ENCODE data around the gene NDUFB7.
"Not testable (repeated sequence)": the region's sequence is repeated elsewhere in the genome, so short reads cannot be mapped to it uniquely, and the experiment has no call there.

The NDUFB7 gene

DNA sequence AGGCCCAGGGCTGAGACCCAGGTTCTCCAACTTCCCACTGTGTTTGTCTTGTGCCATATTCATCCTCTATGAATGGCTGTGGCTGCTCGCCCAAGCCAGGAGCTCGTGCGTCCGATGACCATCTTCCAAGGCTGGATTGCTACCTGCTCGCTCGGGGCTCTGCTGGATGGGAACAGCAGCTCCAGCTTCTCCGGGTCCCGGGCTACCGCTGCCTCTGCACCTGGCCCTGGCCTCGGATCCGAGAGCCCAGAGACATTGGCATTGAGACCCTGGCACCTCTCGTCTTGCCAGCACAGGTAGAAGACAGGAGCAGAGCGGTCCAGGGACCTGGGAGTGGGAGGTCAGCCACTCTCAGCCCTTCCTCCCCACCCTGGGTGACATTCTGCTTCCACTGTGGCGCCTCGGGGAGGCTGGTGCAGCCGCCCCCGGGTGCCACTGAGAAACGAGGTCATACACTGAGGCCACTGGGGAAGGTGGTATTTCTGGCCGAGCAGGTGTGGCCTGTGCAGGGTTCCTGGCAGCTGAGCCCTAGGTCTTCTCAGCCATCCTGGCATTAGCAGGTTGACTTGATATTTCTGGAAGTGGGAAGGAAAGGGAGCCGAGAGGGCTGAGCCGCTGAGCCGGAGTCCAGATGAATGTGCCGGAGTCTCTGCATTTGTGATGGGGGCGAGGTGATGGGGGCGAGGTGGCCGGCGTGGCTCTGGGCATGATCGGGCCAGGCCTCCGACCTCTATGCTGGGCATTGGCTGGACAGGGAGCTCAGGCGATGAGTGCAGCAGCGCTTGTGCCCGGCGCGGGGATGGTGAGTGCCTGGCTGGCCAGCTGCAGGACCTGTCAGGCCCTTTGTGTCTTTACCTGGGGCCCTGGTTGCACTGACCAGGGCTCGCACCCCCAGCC is 18.6 kb downstream of the NDUFB7 start:
- no peak for DNase-seq

DNA sequence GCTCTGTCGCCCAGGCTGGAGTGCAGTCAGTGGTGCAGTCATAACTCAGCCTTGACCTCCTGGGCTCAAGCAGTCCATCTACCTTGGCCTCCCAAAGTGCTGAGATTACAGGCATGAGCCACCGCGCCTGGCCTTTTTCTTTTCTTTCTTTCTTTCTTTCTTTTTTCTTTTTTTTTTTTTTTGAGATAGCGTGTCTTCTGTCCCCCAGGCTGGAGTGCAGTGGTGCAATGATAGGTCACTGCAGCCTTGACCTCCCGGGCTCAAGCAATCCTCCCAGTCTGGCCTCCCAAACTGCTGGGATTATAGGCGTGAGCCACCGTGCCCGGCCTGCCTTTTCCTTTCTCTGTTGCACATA is 19.9 kb downstream of the NDUFB7 start:
- not testable (repeated sequence) for DNase-seq

DNA sequence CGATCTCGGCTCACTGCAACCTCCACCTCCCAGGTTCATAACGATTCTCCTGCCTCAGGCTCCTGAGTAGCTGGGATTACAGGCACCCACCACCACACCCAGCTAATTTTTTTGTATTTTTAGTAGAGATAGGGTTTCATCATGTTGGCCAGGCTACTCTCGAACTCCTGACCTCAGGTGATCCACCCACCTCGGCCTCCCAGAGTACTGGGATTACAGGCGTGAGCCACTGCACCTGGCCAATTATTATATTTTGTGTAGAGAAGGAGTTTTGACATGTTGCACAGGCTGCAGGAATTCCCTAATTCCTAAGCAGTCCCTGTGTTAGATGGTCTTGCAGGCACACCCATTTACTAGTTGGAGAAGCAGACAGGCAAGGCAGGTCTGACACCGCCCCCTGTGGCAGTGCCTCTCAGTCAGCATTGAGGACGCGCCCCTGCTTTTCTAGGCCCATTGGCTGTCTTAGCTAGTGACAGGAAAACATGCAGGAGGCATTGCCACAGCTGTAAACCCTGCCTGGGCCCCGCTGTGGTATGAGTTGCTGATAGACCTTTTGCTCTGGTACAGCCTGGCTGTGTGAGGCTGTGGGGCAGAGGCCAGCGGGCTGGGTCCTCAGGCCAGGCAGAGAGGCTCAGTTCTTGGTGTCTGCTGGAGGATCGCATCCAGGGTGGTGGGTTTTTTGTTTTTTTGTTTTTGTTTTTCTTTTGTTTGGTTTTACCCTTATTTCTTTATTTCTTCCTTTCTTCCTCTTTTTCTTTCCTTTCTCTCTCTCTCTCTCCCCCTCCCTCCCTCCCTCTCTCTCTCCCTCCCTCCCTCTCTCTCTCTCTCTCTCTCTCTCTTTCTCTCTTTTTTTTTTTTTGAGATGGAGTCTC is 20.5 kb downstream of the NDUFB7 start:
- peak; percentile 96 to 97 for DNase-seq

DNA sequence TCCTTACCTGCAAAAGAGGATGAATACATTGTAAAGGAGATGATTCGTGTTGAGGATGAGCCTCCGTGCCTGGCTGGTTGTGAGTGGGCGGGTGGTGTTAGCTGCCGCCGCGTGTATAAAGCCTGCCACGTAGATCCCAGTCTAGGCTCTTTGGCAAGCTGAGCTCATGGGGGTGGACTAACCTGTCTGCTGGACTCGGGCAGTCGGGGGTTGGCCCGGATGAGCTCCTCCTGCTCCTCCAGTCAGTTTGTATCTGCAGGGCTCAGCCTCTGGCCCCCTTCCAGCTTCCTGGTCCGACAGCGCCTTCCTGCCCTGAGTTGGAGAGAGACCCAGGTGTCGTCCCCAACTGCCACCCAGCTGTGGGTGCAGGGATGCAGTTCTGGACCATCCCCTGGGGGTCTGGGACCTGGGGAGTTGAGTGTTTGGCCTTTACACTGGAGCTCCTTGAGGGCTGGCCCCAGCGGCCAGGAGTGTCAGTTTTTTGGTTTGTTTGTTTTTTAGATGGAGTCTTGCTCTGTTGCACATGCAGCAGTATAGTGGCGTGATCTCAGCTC is 21.6 kb downstream of the NDUFB7 start:
- no peak for DNase-seq

DNA sequence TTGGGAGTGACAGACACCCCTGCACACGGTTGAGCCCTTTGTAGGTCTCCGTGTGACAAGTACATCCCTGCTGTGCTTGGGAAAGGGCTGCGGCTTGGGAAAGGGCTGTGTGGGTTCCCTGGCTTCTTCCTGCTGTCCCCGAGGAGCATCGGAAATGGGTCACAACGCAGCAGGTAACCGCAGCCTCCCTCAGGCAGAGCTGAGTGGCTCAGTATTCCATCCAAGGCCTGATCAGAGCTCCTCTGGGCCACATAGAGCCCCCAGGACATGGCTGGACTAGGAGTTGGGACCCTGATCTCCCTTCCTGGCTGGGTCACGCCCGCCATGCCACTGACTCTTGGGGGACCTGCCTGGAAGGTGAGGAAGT is 26.2 kb downstream of the NDUFB7 start:
- no peak for DNase-seq

DNA sequence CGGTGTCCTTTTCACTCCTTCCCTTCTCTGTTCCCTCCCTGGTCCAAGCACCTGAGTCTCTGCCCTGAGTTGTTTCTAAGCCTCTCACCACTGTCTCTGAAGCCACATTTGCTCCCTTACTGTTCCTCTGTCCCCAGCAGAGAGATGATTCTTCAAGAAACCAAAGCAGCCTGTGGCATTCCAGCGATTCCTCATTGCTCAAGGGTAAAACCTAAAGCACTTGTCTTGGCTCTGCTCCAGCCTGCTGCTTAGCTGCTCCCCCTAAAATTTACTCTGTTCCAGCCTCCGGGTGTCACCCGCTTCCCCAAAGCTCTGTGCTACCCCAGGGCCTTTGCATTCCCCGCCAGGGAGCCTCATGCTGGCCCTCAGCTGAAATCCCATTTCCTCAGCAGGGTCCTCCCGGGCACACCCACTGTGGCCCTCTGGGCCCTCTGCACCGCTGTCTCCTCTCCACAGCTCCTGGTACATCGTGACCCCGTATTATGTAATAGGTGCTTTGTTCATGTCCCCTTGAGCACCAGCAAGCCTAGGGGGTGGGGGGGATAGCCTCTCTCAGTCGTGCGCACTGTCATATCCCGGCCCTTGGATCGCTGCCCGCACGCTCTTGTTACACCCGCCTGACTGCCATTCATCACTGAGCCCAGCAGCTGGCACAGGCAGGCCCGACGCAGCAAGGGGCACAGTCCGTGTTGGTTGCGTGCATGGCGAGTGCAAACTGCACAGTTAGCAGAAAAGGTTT is 26.7 kb downstream of the NDUFB7 start:
- no peak for DNase-seq

DNA sequence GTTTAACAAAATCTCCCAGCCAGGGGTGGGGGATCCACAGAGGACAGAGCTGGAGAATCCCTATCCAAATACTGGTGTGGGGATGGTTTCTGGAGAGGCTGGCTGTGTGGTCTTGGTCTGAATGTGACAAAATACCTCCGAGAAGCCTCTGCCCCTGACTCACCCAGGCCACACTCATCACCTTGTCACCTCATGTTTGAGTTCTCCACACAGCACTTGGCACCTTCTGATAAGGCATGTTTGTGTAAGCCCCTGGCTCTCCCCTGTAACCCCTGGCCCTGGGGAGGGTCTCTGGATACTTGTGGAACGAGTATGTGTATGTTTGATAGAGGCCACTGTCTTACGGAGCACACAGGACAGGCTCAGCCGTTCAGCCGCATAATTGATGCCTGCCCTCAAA is 27.8 kb downstream of the NDUFB7 start:
- no peak for DNase-seq

DNA sequence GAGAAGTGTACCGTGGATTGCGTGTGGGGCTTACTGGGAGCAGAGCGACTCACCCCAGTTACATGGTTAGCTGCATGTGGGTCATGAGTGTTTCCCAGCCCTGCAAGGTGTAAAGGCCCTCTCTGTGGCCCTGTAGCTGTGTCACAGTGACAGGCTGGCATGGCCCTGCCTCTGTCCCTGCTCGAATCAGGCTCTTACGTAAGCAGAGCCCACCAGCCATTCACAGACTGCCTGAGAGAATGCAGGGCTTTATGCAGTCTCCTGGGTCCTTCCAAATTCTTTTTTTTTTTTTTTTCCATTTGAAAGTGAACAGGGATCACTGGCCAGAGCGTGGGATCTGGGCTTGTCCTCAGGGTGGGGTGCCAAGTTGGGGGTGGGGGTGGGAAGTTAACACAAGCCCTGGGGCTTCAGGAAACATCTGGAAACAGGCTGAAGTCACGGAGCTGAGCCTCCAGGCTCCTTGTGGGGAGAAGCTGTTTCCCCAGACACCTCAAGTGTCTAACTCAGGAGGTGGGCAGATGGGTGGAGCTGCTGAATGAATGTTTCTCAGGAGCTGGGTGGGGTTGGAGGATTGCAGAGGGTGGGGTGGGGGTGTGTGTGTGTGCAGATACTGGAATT is 29.0 kb downstream of the NDUFB7 start:
- DNase-seq, result peak; percentile 64 to 65

DNA sequence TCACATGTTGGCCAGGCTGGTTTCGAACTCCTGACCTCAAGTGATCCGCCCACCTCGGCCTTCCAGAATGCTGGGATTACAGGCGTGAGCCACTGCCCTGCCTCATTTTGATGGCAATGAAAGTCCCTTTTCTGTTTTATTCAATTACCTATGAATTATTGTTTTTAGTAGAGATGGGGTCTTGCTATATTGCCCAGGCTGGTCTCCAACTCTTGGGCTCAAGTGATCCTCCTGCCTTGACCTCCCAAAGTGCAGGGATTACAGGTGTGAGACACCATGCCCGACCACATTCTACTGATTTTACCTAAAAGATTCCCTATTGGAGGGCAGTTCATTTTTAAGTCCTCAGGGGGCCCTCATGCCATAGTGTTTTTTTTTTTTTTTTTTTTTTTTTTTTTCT is 29.9 kb downstream of the NDUFB7 start:
- not testable (repeated sequence) for DNase-seq

DNA sequence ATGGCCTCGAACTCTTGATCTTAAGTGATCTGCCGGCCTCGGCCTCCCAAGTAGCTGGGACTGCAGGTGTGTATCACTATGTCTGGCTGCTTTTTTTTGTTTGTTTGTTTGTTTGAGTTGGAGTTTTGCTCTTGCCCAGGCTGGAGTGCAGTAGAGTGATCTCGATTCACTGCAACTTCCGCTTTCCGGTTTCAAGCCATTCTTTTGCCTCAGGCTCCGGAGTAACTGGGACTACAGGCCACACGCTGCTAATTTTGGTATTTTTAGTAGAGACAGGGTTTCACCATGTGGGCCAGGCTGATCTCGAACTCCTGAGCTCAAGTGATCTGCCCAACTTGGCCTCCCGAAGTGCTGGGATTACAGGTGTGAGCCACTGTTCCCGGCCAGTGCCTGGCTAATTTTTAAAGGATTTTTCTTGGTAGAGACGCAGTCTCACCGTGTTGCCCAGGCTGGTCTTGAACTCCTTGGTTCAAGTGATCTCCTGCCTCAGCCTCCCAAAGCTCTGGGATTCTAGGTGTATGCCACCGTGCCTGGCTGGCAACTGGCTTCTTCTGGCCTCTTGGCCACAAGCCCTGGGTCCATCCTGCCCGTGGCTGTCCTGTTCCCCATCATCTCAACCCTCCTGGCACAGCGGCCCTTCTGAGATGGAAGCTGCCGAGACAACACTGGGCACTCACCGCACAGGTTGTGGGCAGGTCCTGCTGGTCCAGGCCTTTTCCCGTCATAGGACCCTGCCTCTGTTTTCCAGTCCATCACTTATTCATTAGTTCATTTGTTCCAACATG is 30.9 kb downstream of the NDUFB7 start:
- DNase-seq, result peak; percentile 27 to 55

DNA sequence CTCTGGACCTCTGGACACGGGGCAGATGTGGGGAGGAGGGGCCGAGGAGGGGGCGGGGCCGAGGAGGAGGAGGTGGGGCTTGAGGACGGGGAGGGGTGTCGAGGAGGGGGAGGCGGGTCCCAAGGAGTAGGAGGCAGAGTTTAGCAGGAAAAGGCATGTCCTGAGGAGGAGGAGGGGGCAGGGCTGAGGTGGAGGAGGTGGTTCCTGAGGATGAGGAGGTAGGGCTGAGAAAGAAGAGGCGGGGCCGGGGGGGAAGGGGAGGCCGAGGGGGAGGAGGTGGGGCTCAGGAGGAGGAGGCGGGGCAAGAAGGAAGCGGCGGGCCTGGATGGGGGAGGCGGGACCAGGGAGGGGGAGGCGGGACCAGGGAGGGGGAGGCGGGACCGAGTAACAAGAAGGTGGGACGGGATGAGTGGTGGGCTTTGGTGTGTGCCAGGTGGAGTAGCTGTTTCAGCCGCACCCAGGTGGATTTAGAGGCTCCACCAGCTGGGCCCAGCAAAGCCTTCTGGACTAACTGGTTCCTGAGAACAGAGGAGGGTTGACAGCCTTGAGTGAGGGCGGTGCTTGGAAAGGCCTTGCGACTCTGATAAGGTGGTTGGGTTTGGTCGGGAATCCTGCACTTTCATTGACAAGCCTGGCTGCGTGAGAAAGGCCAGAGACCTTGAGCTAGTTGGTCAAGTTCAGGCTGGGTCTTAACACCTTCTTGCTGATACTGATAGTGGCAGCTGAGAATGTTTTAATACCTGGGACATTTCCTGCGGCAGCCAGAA is 34.8 kb downstream of the NDUFB7 start:
- DNase-seq, result peak; percentile 24 to 40

DNA sequence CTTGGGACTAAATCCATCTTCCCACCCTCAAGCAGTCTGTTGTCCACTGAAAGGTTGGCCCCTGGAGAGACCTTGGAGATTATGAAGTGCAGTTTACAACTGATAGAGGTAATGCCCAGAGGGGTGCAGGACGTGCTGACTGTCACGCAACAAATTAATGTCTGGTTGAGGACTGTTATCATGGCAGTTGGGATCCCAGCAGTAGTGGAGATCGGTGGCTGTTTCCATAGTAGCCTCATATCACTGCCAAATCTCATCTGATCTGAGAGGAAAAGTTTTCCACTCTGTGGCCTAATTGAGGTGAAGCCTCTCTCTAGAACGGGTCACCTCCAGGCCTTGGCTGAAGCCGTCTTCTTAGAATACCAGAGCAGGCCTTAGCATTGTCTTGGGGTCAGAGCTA is 38.4 kb downstream of the NDUFB7 start:
- no peak for DNase-seq

DNA sequence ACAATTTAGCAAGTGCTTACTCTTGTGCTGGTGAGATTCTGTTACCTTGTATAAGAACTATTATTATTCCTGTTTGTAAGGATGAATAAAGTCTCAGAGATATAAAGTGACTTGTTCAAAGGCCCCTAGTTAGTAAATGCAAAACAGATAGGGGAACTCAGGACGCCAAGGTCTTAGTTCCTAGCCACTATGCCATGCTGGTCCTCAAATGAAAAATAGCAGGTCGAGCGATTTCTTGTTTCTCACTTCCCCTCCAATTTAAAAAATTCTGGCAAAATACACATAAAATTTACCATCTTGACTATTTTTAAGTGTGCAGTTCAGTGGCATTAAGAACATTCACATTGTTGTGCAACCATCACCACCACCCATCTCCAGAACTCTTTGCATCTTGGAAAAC is 41.4 kb downstream of the NDUFB7 start:
- no peak for DNase-seq

DNA sequence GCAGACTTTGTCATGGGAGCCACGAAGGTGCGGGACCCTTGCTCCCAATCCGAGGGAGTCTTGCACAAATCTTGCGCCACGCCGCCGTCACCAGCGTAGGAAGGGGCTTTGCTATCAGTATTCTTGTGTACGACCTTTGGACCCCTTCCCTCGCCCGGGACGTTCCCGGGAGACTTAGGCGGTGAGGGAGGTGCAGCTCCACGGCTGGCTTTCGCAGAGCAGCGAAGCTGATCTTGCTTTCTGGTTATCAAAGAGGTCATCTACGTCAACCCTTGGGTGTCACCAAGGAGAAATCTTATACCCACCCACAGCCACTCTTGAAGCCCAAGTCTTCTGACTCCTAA is 41.9 kb downstream of the NDUFB7 start:
- DNase-seq, result peak; percentile 49 to 61

DNA sequence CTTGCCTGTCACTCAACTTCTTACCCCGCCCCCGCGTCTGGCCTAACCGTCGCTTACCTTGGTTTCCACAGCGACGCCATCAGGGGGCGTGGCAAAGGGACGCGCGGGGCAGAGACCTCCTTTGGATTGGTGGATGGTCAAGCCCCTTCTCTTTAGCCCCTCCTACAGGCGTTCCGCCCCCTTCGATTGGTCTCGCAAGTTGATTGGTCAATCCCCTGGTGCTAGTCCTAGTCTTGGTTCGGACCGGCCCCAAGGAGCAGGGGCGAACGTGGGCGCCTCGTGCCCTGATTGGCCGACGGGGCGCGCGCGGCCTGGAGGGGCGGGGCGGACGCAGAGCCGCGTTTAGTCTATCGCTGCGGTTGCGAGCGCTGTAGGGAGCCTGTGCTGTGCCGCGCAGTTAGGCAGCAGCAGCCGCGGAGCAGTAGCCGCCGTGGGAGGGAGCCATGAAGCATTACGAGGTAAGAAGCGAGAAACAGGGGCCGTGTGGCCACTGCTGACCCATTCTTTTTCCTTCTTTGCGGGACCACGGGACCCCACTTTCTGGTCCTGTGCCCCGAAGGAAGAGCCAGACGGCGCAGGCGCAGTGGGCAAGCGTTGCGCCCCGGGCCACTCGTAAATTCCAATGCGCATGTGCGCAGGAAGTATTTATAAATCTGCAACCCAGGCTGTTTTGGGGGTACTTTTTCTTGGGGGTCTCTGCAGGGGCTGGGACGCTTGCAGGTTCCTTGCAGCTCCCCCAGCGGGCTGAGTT is 42.4 kb downstream of the NDUFB7 start, which contains the start of gene TECR:
Gene TECR, plus strand, starts transcription at position 341 of the 751 bp plus-strand sequence. Its CDS starts 103 bp downstream, at position 444.
- peak; percentile 99 for DNase-seq

DNA sequence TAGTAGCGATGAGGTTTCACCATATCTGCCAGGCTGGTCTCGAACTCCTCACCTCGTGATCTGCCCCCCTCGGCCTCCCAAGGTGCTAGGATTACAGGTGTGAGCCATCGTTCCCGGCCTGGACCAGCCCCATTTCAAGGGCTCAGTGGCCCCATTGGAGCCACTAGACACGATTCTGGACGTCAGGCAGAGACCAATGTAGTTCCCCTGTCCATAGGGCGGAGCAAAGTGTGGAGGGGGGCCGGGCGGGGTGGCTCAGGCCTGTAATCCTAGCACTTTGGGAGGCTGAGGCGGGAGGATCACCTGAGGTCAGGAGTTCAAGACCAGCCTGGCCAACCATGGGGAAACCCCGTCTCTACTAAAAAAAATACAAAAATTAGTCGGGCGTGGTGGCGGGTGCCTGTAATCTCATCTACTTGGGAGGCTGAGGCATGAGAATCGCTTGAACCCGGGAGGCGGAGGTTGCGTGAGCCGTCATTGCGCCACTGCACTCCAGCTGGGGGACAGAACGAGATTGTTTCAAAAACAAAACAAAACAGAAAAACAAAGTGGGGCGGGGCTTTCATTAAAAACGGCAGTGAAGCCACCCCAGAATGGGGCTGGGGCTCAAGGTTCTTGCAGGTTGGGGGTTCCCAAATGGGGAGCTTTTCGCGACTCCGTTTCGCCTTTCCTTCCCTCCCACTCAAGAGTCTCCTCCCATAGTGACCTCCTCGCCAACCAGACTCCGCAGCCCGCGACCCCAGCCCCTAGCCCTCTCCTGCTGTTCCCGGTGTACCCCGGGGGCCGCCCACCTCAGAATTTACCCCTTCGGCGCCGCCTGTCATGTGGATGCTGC is 43.2 kb downstream of the NDUFB7 start:
- DNase-seq, result no peak

DNA sequence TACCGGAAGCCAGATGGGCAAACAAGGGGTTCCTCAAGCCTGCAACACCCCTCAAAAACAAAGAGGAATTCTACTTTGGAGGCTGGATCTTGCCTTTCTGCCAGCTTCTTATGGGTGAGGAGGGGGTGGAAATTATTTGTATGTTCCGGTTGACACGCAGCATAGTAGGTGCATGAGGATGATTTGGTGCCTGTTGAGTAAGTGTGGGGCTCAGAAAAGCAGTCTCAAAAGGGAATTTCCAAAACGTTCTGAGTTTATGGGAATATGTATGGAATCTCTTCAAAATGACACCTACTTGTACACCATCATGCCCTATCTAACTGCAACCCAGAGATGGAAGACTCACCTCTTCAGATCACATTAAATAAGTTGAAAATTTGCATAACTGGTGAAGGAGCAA is 45.4 kb downstream of the NDUFB7 start:
- DNase-seq, result no peak

DNA sequence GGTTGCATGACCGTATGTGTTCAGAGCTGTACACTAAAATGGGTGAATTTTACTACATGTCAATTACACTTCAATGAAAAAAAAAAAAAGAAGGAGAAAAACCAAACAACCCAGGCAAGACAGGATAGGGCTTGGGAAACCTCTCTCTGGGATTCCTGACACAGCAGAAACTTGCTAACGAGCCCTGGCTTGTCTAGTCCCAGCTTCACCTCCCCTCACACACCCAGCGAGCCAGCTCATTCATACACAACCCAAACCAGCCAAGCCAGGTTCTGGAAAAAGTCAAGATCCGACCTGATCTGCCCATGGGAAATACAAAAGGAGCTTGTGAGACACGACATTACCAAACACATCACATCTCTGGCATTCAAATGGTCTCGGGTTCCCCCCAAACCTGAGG is 46.1 kb downstream of the NDUFB7 start:
- no peak for DNase-seq

DNA sequence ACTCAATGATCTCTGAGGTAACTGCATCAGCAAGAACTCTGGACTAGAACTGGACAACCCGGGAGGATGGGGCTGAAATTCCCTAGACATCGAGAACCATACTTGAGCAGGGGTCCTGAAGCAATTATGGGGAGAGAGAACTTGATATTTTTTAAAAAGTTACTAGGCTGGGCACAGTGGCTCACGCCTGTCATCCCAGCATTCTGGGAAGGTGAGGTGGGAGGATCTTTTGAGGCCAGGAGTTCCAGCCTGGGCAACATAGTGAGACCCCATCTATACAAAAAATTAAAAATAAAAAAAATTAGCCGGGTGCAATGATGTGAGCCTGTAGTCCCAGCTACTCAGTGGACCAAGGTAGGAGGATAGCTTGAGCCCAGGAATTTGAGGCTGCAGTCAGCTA is 51.3 kb downstream of the NDUFB7 start:
- DNase-seq, result no peak
